Endothelial cell of umbilical vein (primary cell): ENCODE data around the gene TTC13. TPM values are rescaled to one million over a fixed set of nuclear protein-coding genes. Genes with fewer than 3 reads are reported as not detected.

Experiments
- BruUV-seq: library from RNA; stranded (reverse); fragments of 400-500 nt; replicated peaks from 2 replicates; lab custom pipeline; 2021; lab: Mats Ljungman, UMichigan
- CTCF ChIA-PET: fragments of 300-600, 350-600 bp; sonication (Branson Sonifier 250); formaldehyde crosslinking; loops from one replicate; lab custom pipeline; 2021; ENCODE audit warnings: antibody characterized with exemption, inconsistent platforms; lab: Charles Lee
- POLR2A ChIA-PET: fragments of 300-600, 350-600 bp; sonication (Branson Sonifier 250); formaldehyde crosslinking; loops from one replicate; lab custom pipeline; 2021; ENCODE audit warnings: antibody characterized with exemption, inconsistent platforms; lab: Charles Lee
- DNase-seq: peaks from one replicate; pipeline ENCODE4 v3.0.0-alpha.2; 2011; ENCODE audit warnings: low read depth, low spot score
- FAIRE-seq: peaks from 2 replicates; lab custom pipeline; 2011; peaks lifted over from hg19 to GRCh38; lab: Jason Lieb, UNC
- H2AFZ ChIP-seq: 2 replicates; pipeline ENCODE4 v1.6.0; 2012; ENCODE audit warnings: low read depth, low read length, control low read depth, inconsistent platforms
- H3K27ac ChIP-seq: 2 replicates; pipeline ENCODE4 v1.5.1; 2011; ENCODE audit warnings: low read depth, mild to moderate bottlenecking, control low read depth, low read length, moderate library complexity; ENCODE audit not compliant: insufficient read depth
- H3K27me3 ChIP-seq, 2 experiments: 2 replicates each; pipeline versions ENCODE4 v1.6.0 to v1.6.1; 2011; ENCODE audit warnings: low read length in 2 of 2, mixed read lengths in 1 of 2; ENCODE audit not compliant: control insufficient read depth in 2 of 2, insufficient read depth in 2 of 2
- H3K36me3 ChIP-seq, 2 experiments: 2 replicates in 1 of 2; 3 replicates in 1 of 2; pipeline ENCODE4 v1.5.1; 2011; ENCODE audit warnings: low read length in 2 of 2, mild to moderate bottlenecking in 1 of 2, moderate library complexity in 1 of 2; ENCODE audit not compliant: control insufficient read depth in 2 of 2, insufficient read depth in 2 of 2; ENCODE audit errors: extremely low read depth in 1 of 2
- H3K4me1 ChIP-seq: 3 replicates; pipeline ENCODE4 v1.5.1; 2011; ENCODE audit warnings: mild to moderate bottlenecking, low read length; ENCODE audit not compliant: control insufficient read depth, insufficient read depth; ENCODE audit errors: extremely low read depth
- H3K4me2 ChIP-seq: 2 replicates; pipeline ENCODE4 v1.6.1; 2011; ENCODE audit warnings: low read length, control low read depth, mixed read lengths; ENCODE audit not compliant: insufficient read depth
- H3K4me3 ChIP-seq, 3 experiments: fragments of 200-600 bp in 1 of 3; sonication (generic), shearing (Covaris generic) in 1 of 3; replicated peaks in 1 of 3; 2 replicates each; pipeline ENCODE4 v1.5.1; 2011 to 2016; ENCODE audit warnings: control low read depth in 3 of 3, low read length in 3 of 3, mild to moderate bottlenecking in 2 of 3, inconsistent platforms in 1 of 3, low read depth in 1 of 3, moderate library complexity in 1 of 3; ENCODE audit not compliant: insufficient read depth in 1 of 3
- H3K79me2 ChIP-seq: 2 replicates; pipeline ENCODE4 v1.6.0; 2012; ENCODE audit warnings: low read length, inconsistent platforms; ENCODE audit not compliant: control insufficient read depth, insufficient read depth
- H3K9ac ChIP-seq: replicated peaks from 2 replicates; pipeline ENCODE3; 2011; ENCODE audit warnings: low read length, control low read depth; ENCODE audit not compliant: insufficient read depth; ENCODE audit errors: extremely low read depth
- H3K9me1 ChIP-seq: replicated peaks from 3 replicates; pipeline ENCODE4 v1.6.0; 2011; ENCODE audit warnings: mild to moderate bottlenecking, low read length; ENCODE audit not compliant: control insufficient read depth, insufficient read depth; ENCODE audit errors: extremely low read depth
- H3K9me3 ChIP-seq: replicated peaks from 2 replicates; pipeline ENCODE4 v1.5.1; 2012; ENCODE audit warnings: low read length, inconsistent platforms; ENCODE audit not compliant: control insufficient read depth, insufficient read depth
- H4K20me1 ChIP-seq: replicated peaks from 2 replicates; pipeline ENCODE3; 2011; ENCODE audit warnings: mild to moderate bottlenecking, low read length; ENCODE audit not compliant: control insufficient read depth, insufficient read depth; ENCODE audit errors: extremely low read depth
- EZH2 ChIP-seq: IDR thresholded peaks from 2 replicates; pipeline ENCODE4 v1.6.1; 2012; ENCODE audit warnings: borderline replicate concordance, low read depth, mild to moderate bottlenecking, moderate library complexity, low read length, inconsistent platforms; ENCODE audit not compliant: severe bottlenecking
- FOS ChIP-seq: IDR thresholded peaks from 2 replicates; pipeline ENCODE4 v1.6.1; 2011; ENCODE audit warnings: mild to moderate bottlenecking, low read length, moderate library complexity, borderline replicate concordance; ENCODE audit not compliant: insufficient read depth
- GATA2 ChIP-seq: IDR thresholded peaks from 2 replicates; pipeline ENCODE4 v1.7.0; 2011; ENCODE audit warnings: low read depth, mild to moderate bottlenecking, moderate library complexity, mixed read lengths, low read length; ENCODE audit not compliant: insufficient read length, insufficient read depth
- JUN ChIP-seq: IDR thresholded peaks from 2 replicates; pipeline ENCODE4 v1.6.1; 2011; ENCODE audit warnings: borderline replicate concordance, low read depth; ENCODE audit not compliant: insufficient read length, insufficient read depth
- MAX ChIP-seq: IDR thresholded peaks from 2 replicates; pipeline ENCODE4 v1.6.1; 2011; ENCODE audit not compliant: insufficient read depth, insufficient read length
- MYC ChIP-seq: IDR thresholded peaks from one replicate; pipeline ENCODE4 v1.6.1; 2011; ENCODE audit warnings: mild to moderate bottlenecking, low read depth, low read length
- POLR2A ChIP-seq: IDR thresholded peaks from 2 replicates; pipeline ENCODE4 v1.6.1; 2012; ENCODE audit warnings: low read depth, mild to moderate bottlenecking, control low read depth, low read length
- POLR2AphosphoS5 ChIP-seq: IDR thresholded peaks from 2 replicates; pipeline ENCODE4 v1.6.1; 2012; ENCODE audit warnings: low read depth, mild to moderate bottlenecking, control low read depth, low read length, moderate library complexity; ENCODE audit not compliant: insufficient read depth
- dilution Hi-C: fragments of 300-500 bp; cut with MboI; formaldehyde crosslinking; loops from one replicate; pipeline ENCODE4 v1.15.0; 2019; ENCODE audit warnings: low sequenced_read_pairs; ENCODE audit not compliant: extremely low pct_ligation_motif_present
- intact Hi-C: fragments of 100-400 bp; cut with micrococcal nuclease; formaldehyde crosslinking; loops from one replicate; pipeline ENCODE4 v1.10.0; 2022
- polyA plus RNA-seq, 4 experiments: library from polyadenylated mRNA; depleted of rRNA in 3 of 4; stranded (reverse) in 3 of 4; unstranded in 1 of 4; fragments of >200 nt; gene quantifications; 2 replicates each; pipeline versions ENCODE4 v1.2.1 to v1.2.3, GENCODE V29; 2011 to 2012; ENCODE audit warnings: missing spikeins in 1 of 4
- total RNA-seq: library from RNA; stranded (reverse); gene quantifications from 2 replicates; pipeline ENCODE4 v1.2.3, GENCODE V29; 2021
- TF ChIP-seq, protein P1 (sequence below), 2 donors: IDR thresholded peaks; 1 replicate in 1 of 2; 2 replicates in 1 of 2; pipeline ENCODE4 v1.5.1; 2011; ENCODE audit warnings: low read length in 2 of 2, mild to moderate bottlenecking in 2 of 2, moderate library complexity in 2 of 2, control low read depth in 1 of 2, inconsistent platforms in 1 of 2, low read depth in 1 of 2; ENCODE audit not compliant: insufficient read depth in 1 of 2; ENCODE audit errors: extremely low read depth in 1 of 2

TTC13 gene
- total and polyA plus RNA-seq, 2 donors (not counting 3 experiments of a cell fraction or from before 2014, with no cell fraction given), result 8.8 to 23.9 TPM

DNA sequence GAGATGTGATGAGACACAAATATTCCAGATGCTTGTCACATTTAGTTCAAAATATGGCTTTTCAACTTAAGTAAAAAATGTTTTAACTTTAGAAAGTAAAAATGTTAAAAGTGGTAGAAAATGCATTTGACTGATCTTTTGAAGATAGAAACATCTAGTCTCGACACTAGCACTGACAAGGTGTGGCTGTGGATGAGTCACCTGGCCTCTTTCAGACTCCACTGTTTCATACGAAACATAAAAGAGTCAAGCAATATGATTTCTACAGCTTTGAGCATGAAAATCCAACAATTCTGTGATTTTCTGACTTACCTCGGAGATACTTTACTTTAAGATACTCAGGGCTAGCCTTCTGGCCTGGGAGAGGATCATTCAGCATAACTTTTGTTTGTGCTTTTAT lies 47.7 kb downstream of the TTC13 start:
- ChIA-PET CTCF (interaction anchor here (1.2 kb wide), 1 partner anchor 161 kb away, joined by 4 read pairs; no protein-coding TSS in a partner anchor), POLR2A (no interaction called here)
- Histone ChIP-seq H3K27ac (no peak overlapping the region), H3K4me2 (no peak overlapping the region), H3K4me3 (no peak overlapping the region), H3K27me3 (no peaks in the 10 kb centered on the region), H3K9ac (no peak overlapping the region), H3K36me3 (peaks cover 0 to 2% of the 10 kb centered on the region in 2 experiments), H3K4me1 (no peaks in the 10 kb centered on the region), H3K9me3 (no peaks in the 10 kb centered on the region), H4K20me1 (no peaks in the 10 kb centered on the region), H2AFZ (no peak overlapping the region), H3K9me1 (no peaks in the 10 kb centered on the region), H3K79me2 (no peaks in the 10 kb centered on the region)
- FAIRE-seq (no peak), DNase-seq (no peak)
- no TSS peak for BruUV-seq
- no peak for TF ChIP-seq GATA2
- no peak for TF ChIP-seq EZH2
- TF ChIP-seq, protein P1, sequence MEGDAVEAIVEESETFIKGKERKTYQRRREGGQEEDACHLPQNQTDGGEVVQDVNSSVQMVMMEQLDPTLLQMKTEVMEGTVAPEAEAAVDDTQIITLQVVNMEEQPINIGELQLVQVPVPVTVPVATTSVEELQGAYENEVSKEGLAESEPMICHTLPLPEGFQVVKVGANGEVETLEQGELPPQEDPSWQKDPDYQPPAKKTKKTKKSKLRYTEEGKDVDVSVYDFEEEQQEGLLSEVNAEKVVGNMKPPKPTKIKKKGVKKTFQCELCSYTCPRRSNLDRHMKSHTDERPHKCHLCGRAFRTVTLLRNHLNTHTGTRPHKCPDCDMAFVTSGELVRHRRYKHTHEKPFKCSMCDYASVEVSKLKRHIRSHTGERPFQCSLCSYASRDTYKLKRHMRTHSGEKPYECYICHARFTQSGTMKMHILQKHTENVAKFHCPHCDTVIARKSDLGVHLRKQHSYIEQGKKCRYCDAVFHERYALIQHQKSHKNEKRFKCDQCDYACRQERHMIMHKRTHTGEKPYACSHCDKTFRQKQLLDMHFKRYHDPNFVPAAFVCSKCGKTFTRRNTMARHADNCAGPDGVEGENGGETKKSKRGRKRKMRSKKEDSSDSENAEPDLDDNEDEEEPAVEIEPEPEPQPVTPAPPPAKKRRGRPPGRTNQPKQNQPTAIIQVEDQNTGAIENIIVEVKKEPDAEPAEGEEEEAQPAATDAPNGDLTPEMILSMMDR (IDR thresholded peaks at IDR 0.05; ENCODE audit: extremely low read depth in 1 of 2, insufficient read depth in 1 of 2, low read depth in 1 of 2, low read length in 2 of 2), result no peak
- no peak for TF ChIP-seq MYC
- no peak for TF ChIP-seq POLR2AphosphoS5
- no peak for TF ChIP-seq FOS
- TF ChIP-seq MAX, result no peak
- no peak for TF ChIP-seq POLR2A
- no peak for TF ChIP-seq JUN
- intact Hi-C loops, result no loop called here
- dilution Hi-C loops, result no loop called here
